Stimulated activated CD4-positive, alpha-beta T cell treated with anti-CD3 and anti-CD28 coated beads, TNF-alpha, amount 100 ng/mL, for 24 hours (primary cell): ENCODE measurements around the gene TUBA4B.
A peak's percentile ranks its signal among the peaks of the same experiment; 100 is the strongest.

ENCODE experiments used
- DNase-seq, 3 experiments: peaks; one replicate each; pipeline ENCODE4 v3.0.0-alpha.2; 2020; ENCODE audit warnings: low read depth in 3 of 3

The TUBA4B gene

GRCh38 chr2:219252900-219253752 lies at the start of gene TUBA4B:
TUBA4B (plus strand) TSS chr2:219253243; CDS start chr2:219253408, 165 bp downstream.
- DNase-seq = peak in 1 of 3 experiments; percentile 59

- no peak for DNase-seq
These were observed 48.4 kb upstream of the TUBA4B start for GRCh38 chr2:219204425-219205164.

GRCh38 chr2:219205165-219205538 lies 47.9 kb upstream of the TUBA4B start:
- DNase-seq = no peak

- no peak for DNase-seq
These were observed 47.1 kb upstream of the TUBA4B start for GRCh38 chr2:219205981-219206327.

- peak; percentile 86 to 93 (median 90) for DNase-seq
These were observed 46.5 kb upstream of the TUBA4B start, which contains the start of gene ZFAND2B for GRCh38 chr2:219206328-219207133. ZFAND2B (plus strand) TSS chr2:219206782; CDS start chr2:219206988, 206 bp downstream.

GRCh38 chr2:219207134-219207883 lies 45.7 kb upstream of the TUBA4B start:
- no peak for DNase-seq

DNA sequence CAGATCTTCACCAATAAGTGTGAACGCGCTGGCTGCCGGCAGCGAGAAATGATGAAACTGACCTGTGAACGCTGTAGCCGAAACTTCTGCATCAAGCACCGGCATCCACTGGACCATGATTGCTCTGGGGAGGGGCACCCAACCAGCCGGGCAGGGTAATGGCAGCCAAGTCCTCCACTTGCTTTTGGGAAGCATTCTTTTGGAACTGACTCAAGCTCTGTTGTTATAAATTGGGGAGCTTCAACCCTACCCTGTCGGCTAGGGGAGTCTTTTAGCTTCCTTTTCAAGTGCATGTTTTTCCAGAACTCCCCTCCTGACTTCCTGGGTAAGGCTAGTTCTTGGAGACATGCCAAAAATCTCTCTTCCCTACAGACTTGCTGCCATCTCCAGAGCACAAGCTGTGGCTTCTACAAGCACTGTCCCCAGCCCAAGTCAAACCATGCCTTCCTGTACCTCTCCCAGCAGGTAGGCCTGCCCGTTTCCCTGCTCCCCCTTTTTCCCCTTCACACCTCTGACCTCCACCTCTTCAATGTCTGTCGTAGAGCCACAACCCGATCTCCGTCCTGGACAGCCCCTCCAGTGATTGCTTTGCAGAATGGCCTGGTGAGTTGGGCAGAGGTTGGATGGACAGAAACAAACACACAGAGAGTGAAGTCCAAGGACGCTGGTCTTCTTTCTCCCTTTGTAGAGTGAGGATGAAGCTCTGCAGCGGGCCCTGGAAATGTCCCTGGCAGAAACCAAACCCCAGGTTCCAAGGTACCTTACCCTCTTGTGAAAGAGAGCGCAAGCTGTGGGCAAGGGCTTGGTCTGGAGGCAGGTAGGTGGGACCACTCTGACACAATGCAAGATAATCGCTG lies 44.9 kb upstream of the TUBA4B start:
- no peak for DNase-seq

- DNase-seq = no peak
These were observed 43.5 kb upstream of the TUBA4B start for GRCh38 chr2:219209236-219210195.

DNA sequence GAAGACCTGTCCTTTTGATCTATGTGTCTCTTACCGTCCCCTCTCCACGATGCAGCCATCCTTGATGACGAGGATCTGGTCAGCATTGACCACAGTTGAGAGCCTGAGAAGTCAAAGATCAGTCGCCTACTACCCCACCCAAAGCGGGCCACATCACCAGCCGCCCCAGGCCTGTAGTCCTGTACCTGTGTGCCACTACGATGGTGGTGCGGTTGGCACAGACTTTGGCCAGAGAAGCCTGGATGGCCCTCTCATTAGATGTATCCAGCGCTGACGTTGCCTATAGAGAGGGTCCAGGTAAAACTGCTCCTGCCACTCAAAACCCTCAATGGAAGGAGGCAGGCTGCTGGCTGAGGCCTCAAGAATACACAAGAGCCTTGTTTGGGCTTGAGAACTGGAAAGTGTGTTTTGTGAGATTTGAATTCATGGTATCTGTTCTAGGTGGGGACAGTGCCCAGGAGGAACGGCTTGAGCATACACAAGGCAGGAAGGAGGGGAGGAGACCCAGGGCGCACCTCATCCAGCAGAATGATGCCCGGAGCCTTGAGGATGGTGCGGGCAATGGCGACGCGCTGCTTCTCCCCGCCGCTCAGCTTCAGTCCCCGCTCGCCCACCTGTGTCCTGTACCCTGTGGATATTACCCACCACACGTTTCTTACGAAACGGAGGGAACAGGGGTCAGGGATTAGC lies 42.7 kb upstream of the TUBA4B start:
- no peak for DNase-seq

- no peak for DNase-seq
These were observed 42.1 kb upstream of the TUBA4B start for GRCh38 chr2:219210886-219211362.

DNA sequence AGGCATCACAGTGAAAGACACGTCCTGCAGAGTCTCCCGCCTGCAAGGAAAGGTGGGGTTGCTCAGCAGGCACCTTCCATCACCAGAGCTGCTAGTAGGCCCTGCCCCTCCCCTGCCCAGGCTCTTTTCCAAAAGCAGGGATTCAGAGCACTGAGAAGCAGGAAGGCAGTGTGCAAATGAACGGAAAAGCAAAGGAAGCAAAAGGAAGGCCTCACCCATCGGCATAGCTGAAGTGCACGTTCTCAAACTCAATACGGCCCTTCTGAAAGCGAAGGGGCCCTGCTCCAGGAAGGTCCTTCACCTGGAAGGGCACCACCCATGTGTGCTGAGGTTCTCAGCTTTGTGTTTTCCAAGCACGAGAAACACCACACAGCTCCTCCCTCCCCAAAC lies 40.0 kb upstream of the TUBA4B start:
- no peak for DNase-seq

DNA sequence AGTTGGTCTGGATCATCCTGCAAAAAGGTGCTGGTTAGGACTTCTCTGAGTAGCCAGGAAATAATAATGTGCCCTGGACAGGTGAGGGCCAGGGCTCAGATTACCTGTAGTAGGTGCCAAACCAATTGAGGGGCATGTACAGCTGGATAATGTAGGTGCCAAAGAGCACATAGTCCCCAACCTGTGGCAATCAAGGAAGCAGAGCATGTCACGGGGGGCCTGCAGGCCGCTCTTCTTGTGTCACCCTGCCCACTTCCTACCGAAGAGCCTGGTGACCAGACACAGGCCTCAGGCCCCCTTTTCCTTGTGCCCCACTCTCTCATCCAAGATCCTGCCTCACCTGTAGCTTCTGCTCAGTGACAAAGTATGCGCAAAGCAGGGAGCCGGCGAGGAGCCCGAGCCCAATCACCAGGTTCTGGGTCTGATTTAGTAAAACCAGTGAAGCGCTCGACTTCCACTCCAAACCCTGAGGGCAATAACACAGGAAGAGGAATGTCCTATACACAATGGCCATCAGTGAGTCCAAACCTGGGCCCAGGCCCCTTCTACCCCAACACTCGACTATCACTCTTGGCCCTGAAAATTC lies 39.5 kb upstream of the TUBA4B start:
- no peak for DNase-seq

GRCh38 chr2:219214141-219214540 lies 38.9 kb upstream of the TUBA4B start:
- DNase-seq = no peak

DNA sequence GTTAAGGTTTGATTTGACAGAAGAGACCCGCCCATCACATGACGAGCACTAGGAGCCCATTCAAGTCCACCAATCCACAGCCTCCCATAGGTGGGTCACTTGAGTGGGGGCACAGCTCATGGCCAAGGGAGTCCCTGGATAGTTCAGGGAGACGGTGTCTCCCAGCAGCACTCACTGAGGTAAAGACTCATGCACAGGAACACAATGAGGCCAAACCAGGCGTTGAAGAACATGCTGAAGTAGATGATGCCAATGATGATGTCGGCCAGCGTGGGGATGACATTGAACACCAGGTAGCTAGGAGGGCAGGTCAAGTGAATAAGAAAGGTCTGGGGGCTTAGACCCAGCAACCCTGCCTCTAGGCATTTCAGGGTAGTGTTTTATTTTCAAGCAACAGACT lies 38.3 kb upstream of the TUBA4B start:
- no peak for DNase-seq

GRCh38 chr2:219215871-219216534 lies 37.0 kb upstream of the TUBA4B start:
- no peak for DNase-seq

DNA sequence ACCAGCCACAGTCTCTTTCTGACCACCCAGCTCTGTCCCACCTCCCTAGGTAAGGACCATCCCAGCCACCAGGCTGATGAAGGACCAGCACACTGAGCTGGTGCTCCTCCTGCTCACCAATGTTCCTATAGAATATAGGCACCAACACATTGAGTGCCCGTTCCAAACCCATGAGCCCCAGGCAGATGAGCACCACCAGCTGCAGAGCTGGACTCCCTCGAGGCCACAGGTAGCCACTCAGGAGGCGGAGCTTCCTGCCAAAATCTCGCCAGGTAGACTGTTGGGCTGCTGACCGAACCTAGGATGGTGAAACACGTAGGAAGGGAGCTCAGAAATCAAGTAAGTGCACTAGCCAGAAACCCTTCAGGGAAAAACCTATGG lies 36.5 kb upstream of the TUBA4B start:
- DNase-seq = no peak

GRCh38 chr2:219218217-219218731 lies 34.8 kb upstream of the TUBA4B start:
- DNase-seq = no peak
